Measurements from ENCODE around the gene LRCH3.
"Not testable (repeated sequence)": the region's sequence is repeated elsewhere in the genome, so short reads cannot be mapped to it uniquely, and the experiment has no call there.

LRCH3 gene

DNA sequence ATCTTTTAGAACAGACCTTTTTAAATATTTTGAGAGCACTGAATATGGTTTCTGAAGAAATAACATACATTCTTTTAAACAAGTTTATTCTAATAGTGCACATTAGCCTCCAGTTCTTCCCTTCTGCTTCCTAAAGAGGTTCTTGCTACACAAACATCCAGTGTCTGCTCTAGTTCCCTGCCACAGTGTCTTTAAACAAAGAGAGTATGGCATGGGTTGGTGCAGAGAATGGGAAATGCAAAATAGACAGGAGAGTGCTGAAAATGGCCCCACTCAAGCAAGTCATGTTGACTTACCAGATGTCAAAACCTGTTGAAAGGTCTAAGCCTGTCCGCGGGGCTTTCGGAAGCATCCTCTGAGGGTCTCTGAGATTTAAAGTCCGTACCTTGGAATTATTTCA, 86.8 kb downstream of the LRCH3 start:
- no peaks in the 10 kb centered on the region for H3K9me3 ChIP-seq (ENCODE audit: low read depth, low read length)
- no peak overlapping the region for H3K4me3 ChIP-seq
- H3K36me3 ChIP-seq (ENCODE audit: insufficient read depth, low read length), result peaks cover 52% of the 10 kb centered on the region
- TF ChIP-seq FOXP2 (optimal IDR thresholded peaks at IDR 0.05; ENCODE audit: control extremely low read depth, extremely low read length, insufficient read depth) (no peak), EZH2 (IDR thresholded peaks at IDR 0.05) (no peak), POLR2AphosphoS5 (IDR thresholded peaks at IDR 0.05; ENCODE audit: borderline replicate concordance, low read depth, low read length) (no peak)
- no peak for DNase-seq (ENCODE audit: low read depth, low spot score)
- no peak overlapping the region for H3K9ac ChIP-seq (ENCODE audit: insufficient read length)
- no peak overlapping the region for H3K27ac ChIP-seq

DNA sequence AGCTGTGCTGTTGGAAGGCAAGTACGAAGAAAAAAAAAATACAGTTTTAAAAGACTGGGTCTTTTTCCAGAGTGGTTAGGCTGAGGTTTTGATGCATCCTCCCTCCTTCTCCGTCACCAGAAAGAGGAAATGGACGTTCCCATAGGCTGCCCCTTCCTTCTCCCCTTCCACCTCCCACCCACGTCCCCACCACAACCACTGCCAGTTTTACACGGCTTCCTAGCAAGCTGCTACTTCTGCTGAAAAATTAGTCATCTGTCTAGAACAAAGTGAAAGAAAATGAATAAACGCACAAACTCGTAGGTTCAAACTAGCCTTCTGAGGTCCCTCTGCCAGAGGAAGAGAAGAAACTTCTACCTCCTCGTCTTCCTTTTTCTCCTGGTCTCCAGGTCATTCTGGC, 87.4 kb downstream of the LRCH3 start:
- Histone ChIP-seq H3K4me3 (no peak overlapping the region), H3K36me3 (ENCODE audit: insufficient read depth, low read length) (peaks cover 48% of the 10 kb centered on the region), H3K9me3 (ENCODE audit: low read depth, low read length) (no peaks in the 10 kb centered on the region), H3K27ac (no peak overlapping the region), H3K9ac (ENCODE audit: insufficient read length) (no peak overlapping the region)
- no peak for DNase-seq (ENCODE audit: low read depth, low spot score)
- TF ChIP-seq FOXP2 (optimal IDR thresholded peaks at IDR 0.05; ENCODE audit: control extremely low read depth, extremely low read length, insufficient read depth) (no peak), EZH2 (IDR thresholded peaks at IDR 0.05) (no peak), POLR2AphosphoS5 (IDR thresholded peaks at IDR 0.05; ENCODE audit: borderline replicate concordance, low read depth, low read length) (no peak)

DNA sequence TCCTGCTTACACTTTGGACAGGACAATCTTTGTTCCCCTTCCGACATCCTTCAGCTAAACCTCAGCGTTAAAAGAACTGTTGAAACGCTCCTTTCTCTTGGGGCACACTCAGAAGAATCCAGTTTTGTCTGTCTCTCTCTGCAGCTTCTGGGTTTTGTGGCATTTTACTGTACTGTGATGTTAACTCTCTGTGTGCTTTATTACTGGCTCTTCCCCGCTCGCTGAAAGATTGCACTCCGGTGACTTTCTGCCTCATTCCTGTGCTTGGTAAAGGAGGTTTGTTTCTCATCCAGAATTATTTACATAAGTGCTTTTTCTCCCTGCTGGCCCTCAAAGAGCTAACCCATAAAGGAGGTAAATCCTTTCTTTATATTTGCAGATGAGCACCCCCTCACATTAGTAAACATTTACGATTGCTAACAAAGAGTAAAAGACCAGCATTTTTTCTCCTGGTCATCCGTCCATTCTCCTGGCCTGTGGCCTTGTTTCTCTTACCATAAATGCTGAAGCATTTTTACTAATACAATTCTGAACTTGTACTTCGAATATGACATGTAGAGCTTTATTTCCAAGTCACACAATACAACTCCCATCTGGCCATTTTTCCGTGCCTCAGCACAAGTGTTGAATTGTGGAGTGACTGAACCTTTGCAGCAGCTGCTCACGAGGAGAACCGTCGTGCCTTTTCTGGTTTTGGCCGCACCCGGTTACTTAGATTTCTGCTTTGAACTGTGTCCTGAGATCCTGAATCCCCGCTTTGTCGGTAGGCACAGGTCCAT, 89.6 kb downstream of the LRCH3 start:
- Histone ChIP-seq H3K9me3 (ENCODE audit: low read depth, low read length) (no peaks in the 10 kb centered on the region), H3K4me3 (peak overlapping the region; percentile 67), H3K9ac (ENCODE audit: insufficient read length) (peak overlapping the region; percentile 36), H3K27ac (peak overlapping the region; percentile 84), H3K36me3 (ENCODE audit: insufficient read depth, low read length) (peaks cover 41% of the 10 kb centered on the region)
- no peak for DNase-seq (ENCODE audit: low read depth, low spot score)
- no peak for TF ChIP-seq FOXP2 (optimal IDR thresholded peaks at IDR 0.05; ENCODE audit: control extremely low read depth, extremely low read length, insufficient read depth)
- TF ChIP-seq EZH2 (IDR thresholded peaks at IDR 0.05), result no peak
- no peak for TF ChIP-seq POLR2AphosphoS5 (IDR thresholded peaks at IDR 0.05; ENCODE audit: borderline replicate concordance, low read depth, low read length)

DNA sequence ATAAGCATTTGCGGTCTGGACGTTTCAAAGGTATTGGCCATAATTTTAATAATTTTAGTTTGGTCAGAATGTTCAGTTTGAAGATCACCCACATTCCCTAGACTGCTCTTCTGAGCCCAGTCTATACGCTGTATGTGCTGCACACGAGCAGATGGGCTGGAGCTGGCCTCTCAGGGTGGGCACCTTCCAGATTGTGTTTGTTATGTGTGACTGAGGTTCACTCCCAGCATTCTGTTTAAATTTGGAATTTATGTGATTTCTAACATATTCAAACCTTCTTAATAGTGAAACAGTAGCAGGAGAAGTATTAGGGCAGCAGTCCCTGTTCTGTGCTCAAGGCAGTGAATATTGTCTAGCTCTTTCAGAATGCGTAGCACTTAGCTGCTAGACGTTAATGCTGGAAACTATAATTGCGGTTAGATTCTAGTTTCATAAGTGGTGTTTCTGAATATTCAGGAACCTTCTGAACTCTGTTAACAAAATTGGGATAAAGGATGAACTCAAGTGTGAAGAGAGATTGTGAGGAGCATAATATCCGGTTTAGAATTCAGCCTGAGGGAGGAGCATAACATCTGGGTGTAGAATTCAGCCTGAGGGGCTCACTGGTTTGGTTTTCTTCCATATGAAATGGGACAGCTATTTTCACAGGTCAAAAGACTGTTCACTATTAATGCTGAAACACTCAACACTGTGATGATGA, 90.4 kb downstream of the LRCH3 start:
- Histone ChIP-seq H3K9me3 (ENCODE audit: low read depth, low read length) (no peaks in the 10 kb centered on the region), H3K27ac (peak overlapping the region; percentile 84), H3K36me3 (ENCODE audit: insufficient read depth, low read length) (peaks cover 36% of the 10 kb centered on the region), H3K4me3 (peak overlapping the region; percentile 67), H3K9ac (ENCODE audit: insufficient read length) (peak overlapping the region; percentile 16)
- no peak for TF ChIP-seq FOXP2 (optimal IDR thresholded peaks at IDR 0.05; ENCODE audit: control extremely low read depth, extremely low read length, insufficient read depth)
- TF ChIP-seq POLR2AphosphoS5 (IDR thresholded peaks at IDR 0.05; ENCODE audit: borderline replicate concordance, low read depth, low read length), result peak; percentile 74; the same call in 1 of the 2 replicates
- no peak for TF ChIP-seq EZH2 (IDR thresholded peaks at IDR 0.05)
- DNase-seq (ENCODE audit: low read depth, low spot score), result peak; percentile 99

DNA sequence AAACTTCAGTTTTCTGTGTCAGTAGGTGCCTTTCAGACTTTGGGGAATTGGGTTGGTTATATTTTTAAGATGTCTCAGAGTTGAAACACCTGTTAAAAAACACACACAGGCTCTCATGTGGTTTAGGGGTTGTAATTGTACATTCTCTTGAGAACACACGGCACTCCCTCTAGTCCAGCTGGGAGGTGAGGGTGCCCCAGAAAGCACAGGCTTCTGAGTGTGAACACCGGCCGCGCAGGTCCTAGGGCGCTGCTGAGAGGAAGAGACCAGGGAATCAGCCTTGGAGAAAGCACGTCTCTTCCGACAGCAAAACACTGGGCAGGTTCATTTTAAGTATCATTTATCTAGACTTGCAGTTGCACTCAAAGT, 90.9 kb downstream of the LRCH3 start:
- no peak for DNase-seq (ENCODE audit: low read depth, low spot score)
- H3K9ac ChIP-seq (ENCODE audit: insufficient read length), result no peak overlapping the region
- H3K9me3 ChIP-seq (ENCODE audit: low read depth, low read length), result no peaks in the 10 kb centered on the region
- H3K36me3 ChIP-seq (ENCODE audit: insufficient read depth, low read length), result peaks cover 33% of the 10 kb centered on the region
- peak overlapping the region; percentile 84 for H3K27ac ChIP-seq
- H3K4me3 ChIP-seq, result peak overlapping the region; percentile 67
- TF ChIP-seq EZH2 (IDR thresholded peaks at IDR 0.05) (no peak), POLR2AphosphoS5 (IDR thresholded peaks at IDR 0.05; ENCODE audit: borderline replicate concordance, low read depth, low read length) (no peak), FOXP2 (optimal IDR thresholded peaks at IDR 0.05; ENCODE audit: control extremely low read depth, extremely low read length, insufficient read depth) (no peak)

DNA sequence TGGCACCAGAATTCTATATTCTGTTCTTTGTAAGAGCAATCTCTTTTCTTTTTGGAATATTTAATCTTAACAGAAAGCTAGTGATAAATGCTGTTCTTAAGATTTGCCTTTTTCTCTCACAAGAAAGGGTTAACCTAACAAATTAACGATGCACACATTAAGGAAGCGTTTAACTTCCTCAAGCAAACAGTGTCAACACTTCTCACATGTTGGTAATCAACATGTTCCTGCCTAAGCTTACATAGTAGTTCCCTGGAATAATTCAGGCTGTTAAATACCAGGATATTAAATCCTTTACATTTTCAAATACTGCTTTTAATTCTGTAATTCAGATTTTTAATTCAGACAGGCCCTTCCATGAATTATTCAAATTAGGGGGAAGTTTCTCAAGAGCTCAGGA, 91.5 kb downstream of the LRCH3 start:
- Histone ChIP-seq H3K27ac (peak overlapping the region; percentile 84), H3K4me3 (no peak overlapping the region), H3K36me3 (ENCODE audit: insufficient read depth, low read length) (peaks cover 33% of the 10 kb centered on the region), H3K9ac (ENCODE audit: insufficient read length) (no peak overlapping the region), H3K9me3 (ENCODE audit: low read depth, low read length) (no peaks in the 10 kb centered on the region)
- TF ChIP-seq POLR2AphosphoS5 (IDR thresholded peaks at IDR 0.05; ENCODE audit: borderline replicate concordance, low read depth, low read length) (no peak; the same call in 1 of the 2 replicates), EZH2 (IDR thresholded peaks at IDR 0.05) (no peak), FOXP2 (optimal IDR thresholded peaks at IDR 0.05; ENCODE audit: control extremely low read depth, extremely low read length, insufficient read depth) (no peak)
- peak; percentile 37 for DNase-seq (ENCODE audit: low read depth, low spot score)

DNA sequence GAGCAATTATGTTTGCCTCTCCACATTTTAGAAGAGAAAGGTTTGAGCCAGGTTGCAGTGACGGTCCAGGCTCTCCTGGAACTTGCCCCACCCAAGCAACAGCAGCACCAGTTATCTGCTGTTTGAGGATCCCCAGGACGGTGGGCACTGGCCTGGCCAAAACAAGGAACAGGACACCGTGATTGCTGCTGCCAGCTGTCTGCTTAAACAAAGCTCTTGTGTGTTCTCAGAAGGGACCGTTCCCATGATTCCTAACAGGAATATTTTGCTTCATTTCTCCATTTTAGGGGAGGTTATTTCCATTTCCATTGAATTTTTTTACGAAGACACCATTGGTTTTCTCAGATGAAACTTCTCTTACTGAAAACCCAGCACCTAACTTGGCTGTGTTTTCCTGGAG, 92.5 kb downstream of the LRCH3 start:
- peaks cover 24% of the 10 kb centered on the region for H3K36me3 ChIP-seq (ENCODE audit: insufficient read depth, low read length)
- no peak overlapping the region for H3K9ac ChIP-seq (ENCODE audit: insufficient read length)
- H3K4me3 ChIP-seq, result no peak overlapping the region

DNA sequence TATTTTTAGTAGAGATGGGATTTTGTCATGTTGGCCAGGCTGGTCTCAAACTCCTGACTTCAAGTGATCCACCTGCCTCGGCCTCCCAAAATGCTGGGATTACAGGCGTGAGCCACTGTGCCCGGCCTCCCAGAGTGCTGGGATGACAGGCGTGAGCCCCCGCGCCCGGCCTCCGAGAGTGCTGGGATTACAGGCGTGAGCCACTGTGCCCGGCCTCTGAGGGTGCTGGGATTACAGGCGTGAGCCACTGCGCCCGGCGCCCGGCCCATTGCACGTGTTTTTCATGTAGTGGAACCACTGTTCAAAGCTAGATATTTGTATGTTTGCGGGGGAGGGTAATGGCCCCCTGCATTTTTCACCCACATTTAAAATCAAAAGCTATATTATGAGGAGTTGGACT, 93.3 kb downstream of the LRCH3 start:
- DNase-seq (ENCODE audit: low read depth, low spot score); H3K9me3 ChIP-seq (ENCODE audit: low read depth, low read length); H3K27ac ChIP-seq; H3K4me3 ChIP-seq; H3K9ac ChIP-seq (ENCODE audit: insufficient read length): not testable (repeated sequence)
- peaks cover 18% of the 10 kb centered on the region for H3K36me3 ChIP-seq (ENCODE audit: insufficient read depth, low read length)

More for the DNA sequence above, 92.5 kb downstream of the LRCH3 start:
- TF ChIP-seq EZH2 (IDR thresholded peaks at IDR 0.05), result no peak
- no peak for TF ChIP-seq FOXP2 (optimal IDR thresholded peaks at IDR 0.05; ENCODE audit: control extremely low read depth, extremely low read length, insufficient read depth)
- no peak for TF ChIP-seq POLR2AphosphoS5 (IDR thresholded peaks at IDR 0.05; ENCODE audit: borderline replicate concordance, low read depth, low read length)
- Histone ChIP-seq H3K27ac (no peak overlapping the region), H3K9me3 (ENCODE audit: low read depth, low read length) (no peaks in the 10 kb centered on the region)
- no peak for DNase-seq (ENCODE audit: low read depth, low spot score)

DNA sequence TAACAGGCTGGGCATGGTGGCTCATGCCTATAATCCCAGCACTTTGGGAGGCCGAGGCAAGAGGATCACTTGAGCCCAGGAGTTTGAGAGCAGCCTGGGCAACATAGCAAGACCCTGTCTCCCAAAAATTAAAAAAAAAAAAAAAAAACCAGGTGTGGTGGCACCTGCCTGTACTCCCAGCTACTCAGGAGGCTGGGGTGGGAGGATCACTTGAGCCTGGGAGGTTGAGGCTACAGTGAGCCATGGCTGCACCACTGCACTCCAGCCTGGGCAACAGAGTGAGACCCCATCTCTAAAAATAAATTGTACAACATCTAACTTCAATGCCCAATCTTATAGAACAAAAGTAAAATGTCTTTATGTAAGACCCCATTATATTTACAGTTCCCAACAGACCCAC, 95.0 kb downstream of the LRCH3 start:
- H3K36me3 ChIP-seq (ENCODE audit: insufficient read depth, low read length), result peaks cover 13% of the 10 kb centered on the region
- not testable (repeated sequence) for H3K9ac ChIP-seq (ENCODE audit: insufficient read length); H3K9me3 ChIP-seq (ENCODE audit: low read depth, low read length); H3K4me3 ChIP-seq; DNase-seq (ENCODE audit: low read depth, low spot score); H3K27ac ChIP-seq

DNA sequence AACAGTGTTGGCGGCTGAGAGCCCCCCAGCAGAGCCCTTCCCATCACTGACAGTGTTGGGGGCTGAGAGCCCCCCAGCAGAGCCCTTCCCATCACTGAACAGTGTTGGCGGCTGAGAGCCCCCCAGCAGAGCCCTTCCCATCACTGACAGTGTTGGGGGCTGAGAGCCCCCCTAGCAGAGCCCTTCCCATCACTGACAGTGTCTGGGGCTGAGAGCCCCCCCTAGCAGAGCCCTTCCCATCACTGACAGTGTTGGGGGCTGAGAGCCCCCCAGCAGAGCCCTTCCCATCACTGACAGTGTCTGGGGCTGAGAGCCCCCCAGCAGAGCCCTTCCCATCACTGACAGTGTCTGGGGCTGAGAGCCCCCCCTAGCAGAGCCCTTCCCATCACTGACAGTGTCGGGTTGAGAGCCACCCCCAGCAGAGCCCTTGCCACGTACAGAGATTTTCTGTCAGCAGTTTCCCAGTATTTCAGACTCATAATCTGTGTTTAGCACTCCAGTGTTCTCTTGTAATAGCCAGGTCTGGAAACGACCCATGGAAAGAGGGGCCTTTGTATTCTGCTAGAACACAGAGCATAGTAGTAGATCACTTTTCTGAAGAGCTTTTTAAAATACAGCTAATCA, 96.5 kb downstream of the LRCH3 start:
- not testable (repeated sequence) for H3K27ac ChIP-seq; H3K9ac ChIP-seq (ENCODE audit: insufficient read length); DNase-seq (ENCODE audit: low read depth, low spot score); H3K4me3 ChIP-seq; H3K9me3 ChIP-seq (ENCODE audit: low read depth, low read length)
- peaks cover 13% of the 10 kb centered on the region for H3K36me3 ChIP-seq (ENCODE audit: insufficient read depth, low read length)
